Mesendoderm (in vitro differentiated cells): ENCODE results near the gene KATNA1.

ENCODE experiments used
- DNase-seq: peaks from one replicate; pipeline ENCODE4 v3.0.0; 2013
- H2AK5ac ChIP-seq: 2 replicates; pipeline ENCODE4 v1.6.1; 2013; ENCODE audit warnings: low read length, inconsistent platforms
- H2BK120ac ChIP-seq: 2 replicates; pipeline ENCODE4 v1.6.1; 2013; ENCODE audit warnings: low read depth, mild to moderate bottlenecking, low read length, moderate library complexity, mixed read lengths
- H2BK15ac ChIP-seq: replicated peaks from 2 replicates; pipeline ENCODE4 v1.6.1; 2013; ENCODE audit warnings: low read depth, mild to moderate bottlenecking, moderate library complexity
- H2BK5ac ChIP-seq: 2 replicates; pipeline ENCODE4 v1.6.1; 2013; ENCODE audit warnings: low read length, inconsistent platforms
- H3K18ac ChIP-seq: 2 replicates; pipeline ENCODE4 v1.6.1; 2013; ENCODE audit warnings: mild to moderate bottlenecking, low read length, mixed read lengths
- H3K23ac ChIP-seq: one replicate; pipeline ENCODE4 v1.6.1; 2013; ENCODE audit warnings: low read length
- H3K27ac ChIP-seq: 2 replicates; pipeline ENCODE4 v1.5.1; 2013; ENCODE audit warnings: low read depth, mild to moderate bottlenecking, inconsistent platforms, low read length, moderate library complexity
- H3K27me3 ChIP-seq: 2 replicates; pipeline ENCODE4 v1.6.1; 2013; ENCODE audit warnings: low read length, control low read depth, mild to moderate bottlenecking, inconsistent platforms; ENCODE audit not compliant: insufficient read depth, poor library complexity
- H3K36me3 ChIP-seq: 2 replicates; pipeline ENCODE4 v1.6.1; 2013; ENCODE audit warnings: low read length, inconsistent platforms; ENCODE audit not compliant: control insufficient read depth, insufficient read depth
- H3K4ac ChIP-seq: one replicate; pipeline ENCODE4 v1.6.1; 2013; ENCODE audit warnings: low read depth, mild to moderate bottlenecking, low read length, moderate library complexity
- H3K4me1 ChIP-seq: 2 replicates; pipeline ENCODE4 v1.6.1; 2013; ENCODE audit warnings: low read depth, low read length, inconsistent platforms; ENCODE audit not compliant: control insufficient read depth
- H3K4me2 ChIP-seq: 2 replicates; pipeline ENCODE4 v1.6.1; 2013; ENCODE audit warnings: low read length
- H3K4me3 ChIP-seq: 2 replicates; pipeline ENCODE4 v1.5.1; 2013; ENCODE audit warnings: mild to moderate bottlenecking, low read length
- H3K56ac ChIP-seq: one replicate; pipeline ENCODE4 v1.6.1; 2013; ENCODE audit warnings: low read length
- H3K79me1 ChIP-seq: 2 replicates; pipeline ENCODE4 v1.6.1; 2013; ENCODE audit warnings: low read length, inconsistent platforms
- H3K79me2 ChIP-seq: 2 replicates; pipeline ENCODE4 v1.6.1; 2013; ENCODE audit warnings: mild to moderate bottlenecking, low read length; ENCODE audit not compliant: control insufficient read depth, insufficient read depth
- H3K9ac ChIP-seq: 2 replicates; pipeline ENCODE4 v1.6.1; 2013; ENCODE audit warnings: low read length, inconsistent platforms
- H4K5ac ChIP-seq: one replicate; pipeline ENCODE4 v1.6.1; 2013; ENCODE audit warnings: low read length
- H4K8ac ChIP-seq: one replicate; pipeline ENCODE4 v1.6.1; 2013; ENCODE audit warnings: low read depth, mild to moderate bottlenecking, control low read depth, low read length, moderate library complexity
- WGBS: extraction: QIAGEN DNeasy Blood & Tissue Kit; methylation state at CpG from one replicate; pipeline ENCODE4 v1.1.7; 2013; ENCODE audit warnings: low lambda C conversion rate, missing lambda C conversion rate; ENCODE audit not compliant: insufficient coverage; ENCODE audit errors: extremely low coverage; 5-methylcytosine and 5-hydroxymethylcytosine counted together

The KATNA1 gene

GRCh38 chr6:149660028-149660427 lies 11.5 kb upstream of the KATNA1 start:
- Histone ChIP-seq H3K79me2 (no peaks in the 10 kb centered on the region), H3K27ac (no peak overlapping the region), H2BK15ac (no peak overlapping the region), H3K56ac (no peak overlapping the region), H3K4me1 (no peaks in the 10 kb centered on the region), H2BK5ac (no peak overlapping the region), H3K4me3 (no peak overlapping the region), H3K27me3 (no peaks in the 10 kb centered on the region), H3K36me3 (no peaks in the 10 kb centered on the region), H4K5ac (no peak overlapping the region), H3K4me2 (no peak overlapping the region), H3K79me1 (no peaks in the 10 kb centered on the region), H3K18ac (no peak overlapping the region), H2BK120ac (no peak overlapping the region), H3K4ac (no peak overlapping the region), H4K8ac (no peak overlapping the region), H3K23ac (no peak overlapping the region), H2AK5ac (no peak overlapping the region), H3K9ac (no peak overlapping the region)
- WGBS = no CpG with 5 or more reads among the region's 4 CpGs
- DNase-seq = no peak

- Histone ChIP-seq H2AK5ac (no peak overlapping the region), H3K36me3 (no peaks in the 10 kb centered on the region)
- WGBS = no CpG with 5 or more reads among the region's 5 CpGs
These were observed 8.9 kb upstream of the KATNA1 start for GRCh38 chr6:149657441-149657840.

GRCh38 chr6:149651056-149651455 lies 2.5 kb upstream of the KATNA1 start:
- no peak overlapping the region for H3K9ac ChIP-seq
- H3K27ac ChIP-seq = no peak overlapping the region
- H2BK5ac ChIP-seq = no peak overlapping the region
- no peak overlapping the region for H4K8ac ChIP-seq
- no peak for DNase-seq
- no peak overlapping the region for H3K4me3 ChIP-seq
- H3K18ac ChIP-seq = no peak overlapping the region
- no peaks in the 10 kb centered on the region for H3K79me1 ChIP-seq
- H2AK5ac ChIP-seq = no peak overlapping the region
- H4K5ac ChIP-seq = no peak overlapping the region
- H3K36me3 ChIP-seq = no peaks in the 10 kb centered on the region
- H3K4ac ChIP-seq = no peak overlapping the region
- no peaks in the 10 kb centered on the region for H3K79me2 ChIP-seq
- peaks cover 1% of the 10 kb centered on the region for H3K4me1 ChIP-seq
- H3K27me3 ChIP-seq = no peaks in the 10 kb centered on the region
- H2BK120ac ChIP-seq = no peak overlapping the region
- no peak overlapping the region for H3K56ac ChIP-seq
- no peak overlapping the region for H2BK15ac ChIP-seq
- H3K23ac ChIP-seq = no peak overlapping the region
- no peak overlapping the region for H3K4me2 ChIP-seq

More at GRCh38 chr6:149657441-149657840, 8.9 kb upstream of the KATNA1 start:
- Histone ChIP-seq H4K8ac (no peak overlapping the region), H3K18ac (no peak overlapping the region), H2BK120ac (no peak overlapping the region), H3K4me2 (no peak overlapping the region), H3K56ac (no peak overlapping the region), H3K27me3 (no peaks in the 10 kb centered on the region), H3K23ac (no peak overlapping the region), H2BK15ac (no peak overlapping the region), H3K4ac (no peak overlapping the region), H3K27ac (no peak overlapping the region), H3K4me3 (no peak overlapping the region), H3K79me1 (no peaks in the 10 kb centered on the region), H3K4me1 (no peaks in the 10 kb centered on the region), H2BK5ac (no peak overlapping the region), H3K9ac (no peak overlapping the region), H4K5ac (no peak overlapping the region), H3K79me2 (no peaks in the 10 kb centered on the region)
- no peak for DNase-seq

GRCh38 chr6:149646599-149646998 lies 1.9 kb downstream of the KATNA1 start:
- WGBS = 100% methylated on average over 1 of the region's 3 CpGs
- Histone ChIP-seq H4K8ac (no peak overlapping the region), H3K4me2 (no peak overlapping the region)

GRCh38 chr6:149642829-149643580 lies 5.5 kb downstream of the KATNA1 start:
- no peak overlapping the region for H2BK15ac ChIP-seq
- H3K23ac ChIP-seq = no peak overlapping the region
- peaks cover 5% of the 10 kb centered on the region for H3K79me2 ChIP-seq
- no peaks in the 10 kb centered on the region for H3K4me1 ChIP-seq
- no peak overlapping the region for H3K27ac ChIP-seq
- no peaks in the 10 kb centered on the region for H3K36me3 ChIP-seq
- H2BK5ac ChIP-seq = no peak overlapping the region
- no peak overlapping the region for H3K18ac ChIP-seq
- no peak for DNase-seq
- H3K79me1 ChIP-seq = no peaks in the 10 kb centered on the region
- H3K4me3 ChIP-seq = no peak overlapping the region
- H3K4me2 ChIP-seq = no peak overlapping the region
- H4K8ac ChIP-seq = no peak overlapping the region
- H4K5ac ChIP-seq = no peak overlapping the region
- H3K27me3 ChIP-seq = no peaks in the 10 kb centered on the region
- H2BK120ac ChIP-seq = no peak overlapping the region
- H3K56ac ChIP-seq = no peak overlapping the region
- H2AK5ac ChIP-seq = no peak overlapping the region
- no peak overlapping the region for H3K9ac ChIP-seq
- WGBS = no CpG with 5 or more reads among the region's 1 CpG
- no peak overlapping the region for H3K4ac ChIP-seq

More at GRCh38 chr6:149646599-149646998, 1.9 kb downstream of the KATNA1 start:
- Histone ChIP-seq H2BK120ac (no peak overlapping the region), H2AK5ac (no peak overlapping the region), H3K56ac (no peak overlapping the region), H3K23ac (no peak overlapping the region), H3K36me3 (no peaks in the 10 kb centered on the region), H3K4me1 (peaks cover 1% of the 10 kb centered on the region), H2BK5ac (no peak overlapping the region), H3K18ac (no peak overlapping the region), H2BK15ac (no peak overlapping the region), H3K4me3 (no peak overlapping the region), H3K9ac (peak overlapping the region; percentile 52), H3K27me3 (no peaks in the 10 kb centered on the region), H3K4ac (no peak overlapping the region), H3K79me2 (peaks cover 3% of the 10 kb centered on the region), H3K79me1 (no peaks in the 10 kb centered on the region), H4K5ac (no peak overlapping the region), H3K27ac (no peak overlapping the region)
- no peak for DNase-seq

DNA sequence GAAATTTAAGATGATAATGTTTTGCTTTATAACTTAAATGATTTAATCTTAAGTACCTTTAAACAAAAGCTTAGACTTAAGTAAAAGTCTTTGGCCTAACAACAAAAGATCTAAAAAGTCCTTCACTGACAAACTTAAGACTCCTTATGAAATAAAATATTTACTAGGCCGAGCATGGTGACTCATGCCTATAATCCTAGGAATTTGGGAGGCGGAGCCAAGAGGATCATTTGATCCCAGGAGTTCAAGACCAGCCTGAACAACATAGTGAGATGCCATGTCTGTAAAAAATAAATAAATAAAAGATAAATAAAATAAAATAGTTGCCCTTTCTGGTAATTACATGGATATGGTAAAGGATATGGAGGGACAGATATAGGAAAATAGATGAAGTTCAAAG lies 12.4 kb downstream of the KATNA1 start:
- H3K18ac ChIP-seq = no peak overlapping the region
- no peak overlapping the region for H2BK120ac ChIP-seq
- H3K27me3 ChIP-seq = no peaks in the 10 kb centered on the region
- H3K23ac ChIP-seq = no peak overlapping the region
- no peak overlapping the region for H3K27ac ChIP-seq
- H3K79me1 ChIP-seq = no peaks in the 10 kb centered on the region
- no peaks in the 10 kb centered on the region for H3K36me3 ChIP-seq
- no peak overlapping the region for H3K56ac ChIP-seq
- H4K8ac ChIP-seq = no peak overlapping the region
- no peak overlapping the region for H3K4me2 ChIP-seq
- H2AK5ac ChIP-seq = no peak overlapping the region
- peak; percentile 42 for DNase-seq
- H4K5ac ChIP-seq = no peak overlapping the region
- H3K9ac ChIP-seq = no peak overlapping the region
- H2BK15ac ChIP-seq = no peak overlapping the region
- no peak overlapping the region for H3K4me3 ChIP-seq
- no peak overlapping the region for H2BK5ac ChIP-seq
- no peak overlapping the region for H3K4ac ChIP-seq
- H3K79me2 ChIP-seq = no peaks in the 10 kb centered on the region
- H3K4me1 ChIP-seq = no peaks in the 10 kb centered on the region
- no CpG with 5 or more reads among the region's 2 CpGs for WGBS
